ENCODE measurements around the gene ATP8B4. TPM values are rescaled to one million over a fixed set of nuclear protein-coding genes. Genes with fewer than 3 reads are reported as not detected.

ATP8B4 gene
- total and polyA plus RNA-seq, 3 donors from 2014 or later: 2.4 to 6.1 (median 2.5) TPM

DNA sequence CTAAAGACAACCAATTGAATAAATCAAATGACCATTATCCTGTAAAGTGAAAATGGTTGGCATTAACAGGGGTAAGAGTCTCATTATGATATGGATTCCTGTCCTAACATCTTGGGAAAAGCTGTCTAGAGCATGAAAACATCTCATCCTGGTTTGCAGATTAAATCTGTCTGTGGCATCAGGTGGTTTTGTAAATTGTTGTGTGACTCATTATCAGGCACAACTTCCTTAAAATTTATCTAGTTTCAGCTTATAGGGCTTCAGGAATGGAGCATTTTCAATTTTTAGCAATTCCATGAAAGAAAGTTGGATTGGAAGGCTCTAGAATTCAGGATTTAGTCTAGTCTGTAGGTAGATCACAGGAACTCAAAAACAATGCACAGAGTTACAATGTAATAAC lies 31.8 kb upstream of the ATP8B4 start:
- Histone ChIP-seq H3K9me3 (no peaks in the 10 kb centered on the region), H3K4me1 (no peaks in the 10 kb centered on the region), H3K36me3 (ENCODE audit: low read depth, missing control alignments) (no peaks in the 10 kb centered on the region), H3K4me3 (no peak overlapping the region), H3K27me3 (no peaks in the 10 kb centered on the region), H3K27ac (no peak overlapping the region)
- no peak for DNase-seq
- intact Hi-C loops (cut with DNase I; ENCODE audit: low total_unique reads): no loop called here
- no peak for TF ChIP-seq POLR2A (IDR thresholded peaks at IDR 0.05)

- no peaks in the 10 kb centered on the region for H3K27me3 ChIP-seq
- TF ChIP-seq POLR2A (IDR thresholded peaks at IDR 0.05): no peak
- TF ChIP-seq, protein P1, sequence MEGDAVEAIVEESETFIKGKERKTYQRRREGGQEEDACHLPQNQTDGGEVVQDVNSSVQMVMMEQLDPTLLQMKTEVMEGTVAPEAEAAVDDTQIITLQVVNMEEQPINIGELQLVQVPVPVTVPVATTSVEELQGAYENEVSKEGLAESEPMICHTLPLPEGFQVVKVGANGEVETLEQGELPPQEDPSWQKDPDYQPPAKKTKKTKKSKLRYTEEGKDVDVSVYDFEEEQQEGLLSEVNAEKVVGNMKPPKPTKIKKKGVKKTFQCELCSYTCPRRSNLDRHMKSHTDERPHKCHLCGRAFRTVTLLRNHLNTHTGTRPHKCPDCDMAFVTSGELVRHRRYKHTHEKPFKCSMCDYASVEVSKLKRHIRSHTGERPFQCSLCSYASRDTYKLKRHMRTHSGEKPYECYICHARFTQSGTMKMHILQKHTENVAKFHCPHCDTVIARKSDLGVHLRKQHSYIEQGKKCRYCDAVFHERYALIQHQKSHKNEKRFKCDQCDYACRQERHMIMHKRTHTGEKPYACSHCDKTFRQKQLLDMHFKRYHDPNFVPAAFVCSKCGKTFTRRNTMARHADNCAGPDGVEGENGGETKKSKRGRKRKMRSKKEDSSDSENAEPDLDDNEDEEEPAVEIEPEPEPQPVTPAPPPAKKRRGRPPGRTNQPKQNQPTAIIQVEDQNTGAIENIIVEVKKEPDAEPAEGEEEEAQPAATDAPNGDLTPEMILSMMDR (IDR thresholded peaks at IDR 0.05): no peak
- H3K27ac ChIP-seq: no peak overlapping the region
- H3K36me3 ChIP-seq (ENCODE audit: low read depth, missing control alignments): no peaks in the 10 kb centered on the region
- H3K4me1 ChIP-seq: no peaks in the 10 kb centered on the region
- no peak overlapping the region for H3K4me3 ChIP-seq
- no peak for DNase-seq
- 92 to 94% methylated on average over 3 of the region's 3 CpGs for WGBS, 2 donors
- intact Hi-C loops (cut with DNase I; ENCODE audit: low total_unique reads): no loop called here
- no peaks in the 10 kb centered on the region for H3K9me3 ChIP-seq
These were observed 31.3 kb upstream of the ATP8B4 start for GRCh38 chr15:50150349-50150748.

GRCh38 chr15:50149090-50149489 lies 30.1 kb upstream of the ATP8B4 start:
- H3K9me3 ChIP-seq: no peaks in the 10 kb centered on the region
- DNase-seq: no peak
- TF ChIP-seq POLR2A (IDR thresholded peaks at IDR 0.05): no peak
- TF ChIP-seq, protein P1 (IDR thresholded peaks at IDR 0.05): no peak
- no peaks in the 10 kb centered on the region for H3K4me1 ChIP-seq
- no peak overlapping the region for H3K27ac ChIP-seq
- no peaks in the 10 kb centered on the region for H3K27me3 ChIP-seq
- intact Hi-C loops (cut with DNase I; ENCODE audit: low total_unique reads): no loop called here
- no peaks in the 10 kb centered on the region for H3K36me3 ChIP-seq (ENCODE audit: low read depth, missing control alignments)
- no peak overlapping the region for H3K4me3 ChIP-seq
- WGBS, 2 donors: 47% methylated on average over 1 of the region's 1 CpG

- H3K27ac ChIP-seq: no peak overlapping the region
- no peaks in the 10 kb centered on the region for H3K27me3 ChIP-seq
- TF ChIP-seq, protein P1 (IDR thresholded peaks at IDR 0.05): peak; percentile 41 to 59 (median 58)
- no peak for TF ChIP-seq POLR2A (IDR thresholded peaks at IDR 0.05)
- no peaks in the 10 kb centered on the region for H3K9me3 ChIP-seq
- intact Hi-C loops (cut with DNase I; ENCODE audit: low total_unique reads): no loop called here
- WGBS, 2 donors: 64 to 76% methylated on average over 4 of the region's 4 CpGs
- no peaks in the 10 kb centered on the region for H3K36me3 ChIP-seq (ENCODE audit: low read depth, missing control alignments)
- H3K4me3 ChIP-seq: no peak overlapping the region
- no peaks in the 10 kb centered on the region for H3K4me1 ChIP-seq
- DNase-seq: peak; percentile 79
These were observed 29.4 kb upstream of the ATP8B4 start for GRCh38 chr15:50148362-50148963.

DNA sequence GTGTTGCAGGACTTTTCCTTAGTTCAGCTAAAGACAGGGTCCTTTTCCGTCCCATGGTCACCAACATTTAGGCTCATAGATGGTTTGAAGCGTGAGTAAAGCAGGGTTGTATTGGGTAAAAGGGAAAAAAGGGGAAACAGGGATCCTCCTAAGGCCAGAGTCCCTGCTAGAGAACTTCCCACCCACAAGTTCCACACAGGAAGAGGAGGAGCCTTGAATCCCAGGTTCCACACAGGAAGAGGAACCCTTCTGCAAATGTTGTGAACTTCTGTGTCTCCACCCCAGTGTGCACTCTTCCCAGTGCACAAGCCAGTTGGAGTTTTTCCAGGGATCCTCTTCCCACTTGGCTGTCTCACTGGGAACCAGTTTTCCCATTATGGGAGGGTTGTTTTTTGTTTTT lies 27.6 kb upstream of the ATP8B4 start:
- TF ChIP-seq, protein P1 (IDR thresholded peaks at IDR 0.05): no peak
- TF ChIP-seq POLR2A (IDR thresholded peaks at IDR 0.05): no peak
- no peaks in the 10 kb centered on the region for H3K36me3 ChIP-seq (ENCODE audit: low read depth, missing control alignments)
- H3K9me3 ChIP-seq: no peaks in the 10 kb centered on the region
- H3K4me1 ChIP-seq: no peaks in the 10 kb centered on the region
- no peak for DNase-seq
- no peak overlapping the region for H3K4me3 ChIP-seq
- intact Hi-C loops (cut with DNase I; ENCODE audit: low total_unique reads): no loop called here
- H3K27ac ChIP-seq: no peak overlapping the region
- WGBS, 2 donors: 90 to 95% methylated on average over 2 of the region's 2 CpGs
- H3K27me3 ChIP-seq: no peaks in the 10 kb centered on the region

Measured in testis (tissue), 3 donors.